Progenitor cell of endocrine pancreas (in vitro differentiated cells): Measurements from ENCODE around the gene GPN1. TPM values are rescaled to one million over a fixed set of nuclear protein-coding genes. Genes with fewer than 3 reads are reported as not detected.

Experiments used
- DNase-seq: peaks from one replicate; pipeline ENCODE4 v3.0.0; 2021; ENCODE audit warnings: low spot score; ENCODE audit not compliant: unreplicated experiment
- H3K27ac Mint-ChIP-seq: 2 replicates; pipeline ENCODE4 v1.8.0; 2021; ENCODE audit warnings: mild to moderate bottlenecking, moderate library complexity, mixed read lengths
- H3K27me3 Mint-ChIP-seq: 2 replicates; pipeline ENCODE4 v1.8.0; 2021; ENCODE audit warnings: mixed read lengths
- H3K36me3 Mint-ChIP-seq: 2 replicates; pipeline ENCODE4 v1.8.0; 2022; ENCODE audit warnings: mixed read lengths; ENCODE audit not compliant: insufficient read depth
- H3K4me1 Mint-ChIP-seq: 2 replicates; pipeline ENCODE4 v1.8.0; 2021; ENCODE audit warnings: low read depth, mixed read lengths
- H3K4me3 Mint-ChIP-seq: 2 replicates; pipeline ENCODE4 v1.8.0; 2021; ENCODE audit warnings: low read depth, mild to moderate bottlenecking, moderate library complexity, mixed read lengths
- H3K9me3 Mint-ChIP-seq: 2 replicates; pipeline ENCODE4 v1.8.0; 2021; ENCODE audit warnings: low read depth, mixed read lengths
- total RNA-seq: library from RNA; stranded (reverse); gene quantifications from 2 replicates; pipeline ENCODE4 v1.2.1, GENCODE V29; 2021
- TF ChIP-seq, protein P1 (sequence below): fragments of 200-600 bp; sonication (generic); IDR thresholded peaks from one replicate; pipeline ENCODE4 v1.5.0; 2021; ENCODE audit warnings: antibody characterized with exemption, mild to moderate bottlenecking; ENCODE audit not compliant: unreplicated experiment

Gene GPN1
- total RNA-seq, 1 donor from 2014 or later: 37.3 TPM

DNA sequence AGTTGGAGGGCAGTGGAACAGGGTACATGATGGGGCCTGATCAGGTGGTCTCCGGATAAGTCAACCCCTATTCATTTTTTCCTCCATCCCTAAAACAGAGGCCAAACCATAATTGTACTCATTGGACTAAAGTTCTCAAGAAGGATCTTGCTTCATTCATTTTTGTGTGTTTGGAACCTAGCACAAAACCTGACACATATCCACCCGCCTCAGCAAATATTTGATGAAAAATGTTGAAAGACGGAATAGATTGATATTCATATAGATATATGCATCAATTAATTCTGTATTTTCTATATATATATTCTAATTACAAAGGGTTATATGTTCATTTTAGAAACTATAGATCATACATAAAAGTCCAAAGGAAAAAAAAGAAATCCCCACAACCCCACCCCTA, 56.7 kb downstream of the GPN1 start:
- TF ChIP-seq, protein P1, sequence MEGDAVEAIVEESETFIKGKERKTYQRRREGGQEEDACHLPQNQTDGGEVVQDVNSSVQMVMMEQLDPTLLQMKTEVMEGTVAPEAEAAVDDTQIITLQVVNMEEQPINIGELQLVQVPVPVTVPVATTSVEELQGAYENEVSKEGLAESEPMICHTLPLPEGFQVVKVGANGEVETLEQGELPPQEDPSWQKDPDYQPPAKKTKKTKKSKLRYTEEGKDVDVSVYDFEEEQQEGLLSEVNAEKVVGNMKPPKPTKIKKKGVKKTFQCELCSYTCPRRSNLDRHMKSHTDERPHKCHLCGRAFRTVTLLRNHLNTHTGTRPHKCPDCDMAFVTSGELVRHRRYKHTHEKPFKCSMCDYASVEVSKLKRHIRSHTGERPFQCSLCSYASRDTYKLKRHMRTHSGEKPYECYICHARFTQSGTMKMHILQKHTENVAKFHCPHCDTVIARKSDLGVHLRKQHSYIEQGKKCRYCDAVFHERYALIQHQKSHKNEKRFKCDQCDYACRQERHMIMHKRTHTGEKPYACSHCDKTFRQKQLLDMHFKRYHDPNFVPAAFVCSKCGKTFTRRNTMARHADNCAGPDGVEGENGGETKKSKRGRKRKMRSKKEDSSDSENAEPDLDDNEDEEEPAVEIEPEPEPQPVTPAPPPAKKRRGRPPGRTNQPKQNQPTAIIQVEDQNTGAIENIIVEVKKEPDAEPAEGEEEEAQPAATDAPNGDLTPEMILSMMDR: no peak
- Mint-ChIP-seq H3K27ac (no peak overlapping the region), H3K4me3 (no peak overlapping the region), H3K4me1 (no peaks in the 10 kb centered on the region), H3K36me3 (peaks cover 17% of the 10 kb centered on the region), H3K9me3 (no peaks in the 10 kb centered on the region), H3K27me3 (no peaks in the 10 kb centered on the region)
- no peak for DNase-seq

DNA sequence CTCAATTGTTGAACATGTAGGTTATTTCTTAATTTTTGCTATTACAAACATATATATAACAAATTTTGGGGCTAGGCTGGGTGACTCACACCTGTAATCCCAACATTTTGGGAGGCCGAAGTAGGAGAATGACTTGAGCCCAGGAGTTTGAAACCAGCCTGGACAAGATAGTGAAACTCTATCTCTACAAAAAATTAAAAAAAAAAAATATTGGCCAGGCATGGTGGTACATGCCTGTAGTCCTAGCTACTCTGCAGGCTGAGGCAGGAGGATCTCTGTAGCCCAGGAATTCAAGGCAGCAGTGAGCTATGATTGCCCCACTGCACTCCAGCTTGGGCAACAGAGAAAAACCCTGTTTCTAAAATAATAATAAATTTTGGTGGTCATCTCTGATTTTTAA, 58.4 kb downstream of the GPN1 start:
- Mint-ChIP-seq H3K27me3 (no peaks in the 10 kb centered on the region), H3K4me1 (no peaks in the 10 kb centered on the region), H3K36me3 (peaks cover 18% of the 10 kb centered on the region), H3K4me3 (no peak overlapping the region), H3K27ac (no peak overlapping the region), H3K9me3 (no peaks in the 10 kb centered on the region)
- DNase-seq: no peak
- TF ChIP-seq, protein P1: no peak

DNA sequence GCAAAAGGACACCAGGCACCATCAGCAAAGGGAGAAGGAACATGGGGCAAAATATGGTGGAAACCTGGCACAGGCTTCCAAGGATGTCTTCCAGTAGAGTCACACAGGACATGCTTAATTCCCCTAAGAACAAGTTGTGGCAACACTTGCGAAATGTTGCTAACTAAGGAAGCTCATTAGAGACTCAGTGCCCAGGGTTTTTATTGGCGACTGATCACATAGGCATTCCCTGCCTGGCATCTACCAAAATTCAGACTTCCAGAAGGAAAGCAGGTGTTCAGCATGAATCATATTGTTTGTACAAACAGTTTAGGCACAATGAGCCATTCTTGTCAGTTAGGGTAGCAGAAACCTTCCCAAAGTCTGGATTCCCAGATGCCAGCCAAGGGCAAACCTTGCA, 60.6 kb downstream of the GPN1 start:
- DNase-seq: no peak
- H3K36me3 Mint-ChIP-seq: peaks cover 19% of the 10 kb centered on the region
- no peaks in the 10 kb centered on the region for H3K27me3 Mint-ChIP-seq
- no peaks in the 10 kb centered on the region for H3K9me3 Mint-ChIP-seq
- TF ChIP-seq, protein P1: no peak
- H3K4me3 Mint-ChIP-seq: no peak overlapping the region
- H3K4me1 Mint-ChIP-seq: no peaks in the 10 kb centered on the region
- no peak overlapping the region for H3K27ac Mint-ChIP-seq

DNA sequence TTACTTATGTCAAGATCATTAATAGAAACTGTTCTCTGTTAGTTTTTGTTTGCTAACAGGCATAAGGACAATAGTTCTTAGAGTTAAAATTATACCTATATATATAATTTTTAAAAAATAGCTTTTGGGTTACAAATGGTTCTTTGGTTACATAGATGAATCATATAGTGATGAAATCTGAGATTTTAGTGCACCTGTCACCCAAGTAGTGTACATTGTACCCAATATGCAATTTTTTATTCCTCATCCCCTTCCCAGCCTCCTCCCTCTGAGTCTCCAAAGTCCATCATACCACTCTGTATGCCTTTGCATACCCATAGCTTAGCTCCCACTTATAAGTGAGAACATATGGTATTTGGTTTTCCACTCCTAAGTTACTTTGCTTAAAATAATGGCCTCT, 61.2 kb downstream of the GPN1 start:
- H3K27me3 Mint-ChIP-seq: no peaks in the 10 kb centered on the region
- DNase-seq: no peak

DNA sequence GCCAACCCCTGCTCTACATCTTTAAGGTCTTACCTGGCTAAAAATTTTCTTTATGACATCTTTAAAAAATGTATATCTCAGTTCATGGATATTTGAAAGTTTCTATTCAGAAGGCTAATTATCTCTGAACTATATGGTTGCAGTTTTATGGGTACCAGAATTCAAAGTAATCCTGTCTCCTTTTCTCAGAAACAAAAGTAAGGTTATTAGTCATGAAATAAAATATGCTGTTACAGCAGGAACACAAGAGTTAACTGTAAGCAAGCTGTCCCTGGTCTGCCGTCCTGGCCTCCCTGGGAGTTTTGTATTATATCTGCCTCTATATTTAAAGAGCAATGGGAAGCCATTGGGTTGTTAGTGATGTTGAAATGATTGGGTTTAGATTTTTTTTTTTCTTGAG, 68.8 kb downstream of the GPN1 start:
- no peaks in the 10 kb centered on the region for H3K4me1 Mint-ChIP-seq
- no peaks in the 10 kb centered on the region for H3K27me3 Mint-ChIP-seq
- H3K4me3 Mint-ChIP-seq: no peak overlapping the region
- H3K9me3 Mint-ChIP-seq: no peaks in the 10 kb centered on the region
- H3K36me3 Mint-ChIP-seq: peaks cover 7% of the 10 kb centered on the region
- TF ChIP-seq, protein P1: no peak
- no peak for DNase-seq
- no peak overlapping the region for H3K27ac Mint-ChIP-seq

More for the DNA sequence above, 61.2 kb downstream of the GPN1 start:
- H3K9me3 Mint-ChIP-seq: no peaks in the 10 kb centered on the region
- H3K27ac Mint-ChIP-seq: no peak overlapping the region
- TF ChIP-seq, protein P1: no peak
- peaks cover 14% of the 10 kb centered on the region for H3K36me3 Mint-ChIP-seq
- H3K4me3 Mint-ChIP-seq: no peak overlapping the region
- no peaks in the 10 kb centered on the region for H3K4me1 Mint-ChIP-seq

Other genes with a start within 250 kb of the GPN1 start
- 34.4 and 35.0 TPM in 2 replicates for gene ZNF513, start 248.3 kb upstream of the GPN1 start, total RNA-seq
- gene PPM1G, start 219.5 kb upstream of the GPN1 start, total RNA-seq: 101 and 105 TPM in 2 replicates
- gene NRBP1, start 200.4 kb upstream of the GPN1 start, total RNA-seq: 109 and 120 TPM in 2 replicates
- 15.4 and 17.1 TPM in 2 replicates for gene KRTCAP3, start 186.7 kb upstream of the GPN1 start, total RNA-seq
- gene IFT172, start 139.3 kb upstream of the GPN1 start, total RNA-seq: 43.7 and 49.5 TPM in 2 replicates
- gene FNDC4, start 133.8 kb upstream of the GPN1 start, total RNA-seq: 10.2 and 12.2 TPM in 2 replicates
- 2.0 and 2.8 TPM in 2 replicates for gene GCKR, start 132.2 kb upstream of the GPN1 start, total RNA-seq
- 59.1 and 60.9 TPM in 2 replicates for gene ZNF512, start 46.0 kb upstream of the GPN1 start, total RNA-seq
- gene CCDC121, start within 50 bp of the GPN1 start, total RNA-seq: 5.6 and 5.7 TPM in 2 replicates
- 47.6 and 48.1 TPM in 2 replicates for gene SUPT7L, start 34.6 kb downstream of the GPN1 start, total RNA-seq
- 19.5 and 22.1 TPM in 2 replicates for gene SLC4A1AP, start 34.8 kb downstream of the GPN1 start, total RNA-seq
- gene MRPL33, start 142.7 kb downstream of the GPN1 start, total RNA-seq: 59.7 and 63.3 TPM in 2 replicates